GM12874 (cell line): Measurements from ENCODE around the gene HAND1.

Experiments
- CTCF ChIP-seq: IDR thresholded peaks from 2 replicates; pipeline ENCODE4 v1.5.1; 2011; ENCODE audit warnings: low read depth, mild to moderate bottlenecking, control low read depth, low read length, moderate library complexity; ENCODE audit not compliant: insufficient read depth

The HAND1 gene

DNA sequence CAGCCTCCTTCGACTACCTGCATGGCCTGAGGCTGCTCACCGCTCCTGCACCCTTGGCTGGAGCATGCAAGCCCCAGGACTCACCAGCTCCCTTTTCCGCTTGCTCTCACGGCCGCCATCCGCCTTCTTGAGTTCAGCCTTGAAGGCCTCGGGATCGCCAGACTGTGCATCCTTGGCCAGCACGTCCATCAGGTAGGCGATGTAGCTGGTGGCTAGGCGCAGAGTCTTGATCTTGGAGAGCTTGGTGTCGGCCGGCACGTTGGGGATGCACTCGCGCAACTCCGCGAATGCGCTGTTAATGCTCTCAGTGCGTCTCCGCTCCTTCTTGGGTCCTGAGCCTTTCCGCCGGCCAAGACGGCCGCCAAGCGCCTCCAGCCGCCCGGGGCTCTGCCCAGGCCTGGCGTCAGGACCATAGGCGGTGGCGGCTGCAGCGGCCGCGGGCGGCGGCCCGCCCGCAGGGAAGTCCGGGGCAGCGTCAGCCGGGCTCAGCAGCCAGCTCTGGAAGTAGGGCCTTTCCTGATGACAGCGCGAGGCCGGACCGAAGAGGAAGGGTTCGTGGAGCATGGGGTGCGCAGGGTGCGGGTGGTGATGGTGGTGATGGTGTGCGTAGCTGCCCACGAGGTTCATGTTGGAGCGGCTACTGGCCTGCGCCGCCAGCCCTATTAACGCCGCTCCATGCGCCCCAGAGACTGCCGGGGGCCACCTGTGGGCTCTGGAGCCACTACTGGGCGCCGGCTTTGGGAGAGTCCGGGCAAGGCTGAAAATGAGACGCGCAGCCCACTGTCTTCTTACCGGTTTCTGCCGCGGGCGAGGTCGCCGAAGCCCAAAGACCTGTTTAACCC, 424 bp downstream of the HAND1 start:
- no peak for TF ChIP-seq CTCF

DNA sequence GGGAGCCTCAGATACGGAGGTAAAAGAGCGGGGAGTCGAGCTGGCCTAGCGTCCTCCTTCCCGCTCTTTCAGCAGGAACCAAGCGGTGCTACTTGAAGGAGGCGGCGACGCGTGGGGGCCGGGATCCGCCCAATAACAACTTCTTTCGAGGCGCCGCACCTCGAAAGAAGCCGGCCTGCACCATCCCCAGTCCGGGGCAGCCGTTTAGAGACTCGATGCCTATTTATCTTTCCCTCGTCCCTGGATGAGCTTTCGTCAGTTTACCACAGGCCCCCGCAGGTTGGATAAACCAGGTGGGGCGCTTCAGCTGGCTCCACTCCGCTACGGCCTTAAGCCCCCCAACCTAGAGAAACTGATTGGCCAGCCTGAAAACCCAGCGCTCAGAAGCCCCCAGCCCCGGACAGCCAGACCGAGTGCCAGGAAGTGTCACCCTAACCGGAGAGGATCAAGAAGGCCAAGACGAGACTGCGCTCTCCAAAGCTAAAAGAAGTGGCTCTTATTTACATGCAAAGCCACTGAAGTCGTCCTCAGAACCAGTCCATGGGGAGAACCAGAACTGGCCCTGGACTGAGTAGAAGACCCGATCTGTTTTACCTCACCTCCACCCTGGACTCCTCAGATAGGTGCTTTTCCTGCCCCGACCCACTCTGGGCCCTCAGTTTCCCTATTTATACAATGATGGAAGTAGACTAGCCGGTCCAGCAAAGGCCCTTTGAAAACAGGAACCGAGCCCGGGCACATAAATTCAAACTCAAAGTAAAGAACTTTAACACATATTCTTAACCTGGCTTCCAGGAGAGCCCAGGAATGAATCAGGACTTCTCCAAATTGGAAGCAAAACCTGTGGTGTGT, 1.4 kb downstream of the HAND1 start:
- TF ChIP-seq CTCF = no peak

DNA sequence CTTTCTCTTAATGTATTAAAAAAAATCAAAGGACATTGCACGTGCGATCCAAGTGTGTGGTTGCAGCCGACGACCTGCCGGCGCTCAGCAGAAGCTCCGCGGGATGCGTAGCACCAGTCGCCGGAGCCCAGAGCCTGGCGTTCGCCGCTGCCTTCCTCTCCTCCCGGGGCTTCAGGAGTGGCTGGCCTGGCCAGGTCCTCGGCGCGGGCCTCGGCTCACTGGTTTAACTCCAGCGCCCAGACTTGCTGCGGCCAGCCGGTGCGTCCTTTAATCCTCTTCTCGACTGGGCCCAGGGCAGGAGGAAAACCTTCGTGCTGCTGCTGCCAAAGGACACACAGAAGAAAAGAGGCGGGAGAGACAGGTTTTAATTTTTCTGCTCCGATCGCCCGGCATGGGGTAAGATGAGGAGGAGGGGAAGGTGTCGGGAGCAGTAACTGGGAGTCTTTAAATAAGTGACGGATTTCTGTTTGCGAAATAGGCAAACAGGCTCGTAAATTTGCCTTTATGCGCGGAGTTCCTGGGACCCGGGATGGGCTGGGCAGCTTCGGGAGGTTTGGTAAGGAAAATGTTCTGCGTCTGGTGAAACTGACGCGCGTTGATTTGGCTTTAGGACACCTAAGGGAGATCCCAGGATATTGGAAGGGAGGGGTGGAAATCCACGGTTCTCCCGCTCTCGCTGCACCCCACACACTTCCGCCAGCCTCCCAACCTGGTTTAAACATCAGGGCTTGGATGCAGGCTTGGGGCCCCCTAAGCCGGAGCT, 2.3 kb downstream of the HAND1 start:
- no peak for TF ChIP-seq CTCF

GRCh38 chr5:154474396-154475334, 3.4 kb downstream of the HAND1 start:
- TF ChIP-seq CTCF = no peak

DNA sequence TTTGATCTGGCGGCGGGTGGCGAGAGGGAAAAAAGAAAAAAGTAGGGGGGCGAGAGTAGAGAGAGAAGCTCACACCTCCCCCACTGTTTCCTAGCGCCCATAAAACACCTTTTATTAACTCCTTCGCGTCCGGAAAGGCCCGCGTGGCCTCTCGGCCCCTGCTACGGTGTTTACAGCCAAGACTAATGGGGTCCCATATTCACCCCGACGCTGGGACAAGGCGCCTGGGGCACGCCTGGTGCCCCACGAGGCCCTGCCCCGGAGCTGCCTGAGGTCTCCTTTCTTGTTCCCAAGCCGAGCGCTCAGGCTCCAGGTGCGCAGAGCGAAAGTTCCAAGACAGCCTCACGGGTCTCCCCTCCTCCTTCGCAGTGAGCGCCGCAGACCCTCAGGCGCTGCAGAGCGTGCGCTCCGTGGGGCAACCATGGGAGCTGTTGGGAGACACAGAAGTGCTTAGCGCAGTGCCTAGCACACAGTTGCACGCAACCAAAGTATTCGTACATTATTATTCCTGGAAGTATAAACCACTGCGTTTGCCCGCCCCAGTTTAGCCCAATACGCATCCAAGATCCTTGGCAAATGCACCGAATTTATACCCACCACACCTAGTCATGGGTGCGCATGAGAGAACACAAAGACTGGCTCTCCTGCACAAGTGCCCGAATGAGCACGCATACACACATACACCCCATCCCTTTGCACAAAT, 4.3 kb downstream of the HAND1 start:
- no peak for TF ChIP-seq CTCF

DNA sequence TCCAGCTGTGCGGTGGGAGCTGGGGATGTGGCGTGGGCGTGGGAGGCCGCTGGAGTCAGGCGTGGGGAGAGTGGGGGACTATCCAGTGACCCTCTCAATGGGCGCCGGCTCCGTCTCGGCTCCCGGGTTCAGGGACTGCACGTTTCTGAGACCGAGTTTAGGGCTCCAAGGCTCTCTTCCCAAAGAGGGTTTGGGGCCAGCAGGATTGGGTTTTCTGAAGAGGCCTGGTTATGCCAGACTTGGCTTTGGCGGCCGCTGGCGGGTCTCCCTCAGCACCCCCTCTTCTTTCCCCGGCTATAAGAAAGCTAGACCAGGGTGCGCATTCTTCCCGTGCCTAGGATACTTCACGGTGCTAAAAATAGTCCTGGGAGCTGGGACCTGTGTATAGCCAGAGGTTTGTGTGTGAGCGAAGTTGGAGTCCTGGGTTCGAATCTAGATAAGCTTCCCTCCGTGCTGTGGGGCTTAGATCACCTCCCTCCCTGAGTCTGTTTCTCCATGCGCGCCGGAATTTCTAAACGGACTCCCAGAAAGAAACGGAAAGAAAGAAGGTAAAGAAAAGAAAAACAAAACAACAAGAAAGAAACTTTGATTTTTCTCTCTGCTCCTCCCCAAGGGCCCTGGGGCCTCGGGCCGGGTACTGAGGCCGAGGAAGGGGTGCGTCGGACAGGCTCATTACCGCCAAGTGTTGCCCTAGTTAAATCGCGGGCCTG, 5.0 kb downstream of the HAND1 start:
- no peak for TF ChIP-seq CTCF
